ENCODE measurements around the gene TGFB1I1.

TGFB1I1 gene

GRCh38 chr16:31484491-31485171 is 12.7 kb downstream of the TGFB1I1 start:
- no peak overlapping the region for H3K4me3 ChIP-seq (ENCODE audit: low read depth, low read length)
- DNase-seq (ENCODE audit: low read depth): no peak
- no peak for TF ChIP-seq CTCF (IDR thresholded peaks at IDR 0.05; ENCODE audit: insufficient read depth, low read depth, low read length, missing control alignments)

- TF ChIP-seq CTCF (IDR thresholded peaks at IDR 0.05; ENCODE audit: insufficient read depth, low read depth, low read length, missing control alignments): no peak
- DNase-seq (ENCODE audit: low read depth): no peak
These were observed 13.6 kb downstream of the TGFB1I1 start for GRCh38 chr16:31485571-31485970.

GRCh38 chr16:31486045-31486444 is 14.1 kb downstream of the TGFB1I1 start:
- no peak for DNase-seq (ENCODE audit: low read depth)
- no peak for TF ChIP-seq CTCF (IDR thresholded peaks at IDR 0.05; ENCODE audit: insufficient read depth, low read depth, low read length, missing control alignments)
- H3K4me3 ChIP-seq (ENCODE audit: low read depth, low read length): no peak overlapping the region

More at GRCh38 chr16:31485571-31485970, 13.6 kb downstream of the TGFB1I1 start:
- H3K4me3 ChIP-seq (ENCODE audit: low read depth, low read length): no peak overlapping the region

GRCh38 chr16:31487071-31487719 is 15.2 kb downstream of the TGFB1I1 start:
- DNase-seq (ENCODE audit: low read depth): no peak
- H3K4me3 ChIP-seq (ENCODE audit: low read depth, low read length): peak overlapping the region; percentile 48
- TF ChIP-seq CTCF (IDR thresholded peaks at IDR 0.05; ENCODE audit: insufficient read depth, low read depth, low read length, missing control alignments): no peak

- H3K4me3 ChIP-seq (ENCODE audit: low read depth, low read length): peak overlapping the region; percentile 48
- DNase-seq (ENCODE audit: low read depth): peak; percentile 51
These were observed 15.9 kb downstream of the TGFB1I1 start for GRCh38 chr16:31487720-31488467.

More at GRCh38 chr16:31487720-31488467, 15.9 kb downstream of the TGFB1I1 start:
- no peak for TF ChIP-seq CTCF (IDR thresholded peaks at IDR 0.05; ENCODE audit: insufficient read depth, low read depth, low read length, missing control alignments)

Measured in GM12865 (cell line).